Suprapubic skin (tissue), 4 donors: ENCODE measurements around the gene IRAK1.

Experiments
- POLR2A ChIP-seq, 2 donors: fragments of 450-650 bp; IDR thresholded peaks; one replicate each; pipeline ENCODE4 v1.6.1; 2017; ENCODE audit warnings: antibody characterized with exemption in 2 of 2, mild to moderate bottlenecking in 2 of 2, moderate library complexity in 2 of 2
- POLR2AphosphoS5 ChIP-seq, 3 donors: sonication (generic); formaldehyde crosslinking; IDR thresholded peaks; one replicate each; pipeline ENCODE4 v1.6.1; 2017; ENCODE audit warnings: antibody characterized with exemption in 3 of 3
- TF ChIP-seq, protein P1 (sequence below), 2 donors: fragments of 200-600 bp in 1 of 2; fragments of 450-650 bp in 1 of 2; sonication (generic) in 1 of 2; IDR thresholded peaks; one replicate each; pipeline ENCODE4 v1.5.1; 2016 to 2019; ENCODE audit warnings: antibody characterized with exemption in 2 of 2, mild to moderate bottlenecking in 1 of 2, moderate library complexity in 1 of 2

- TF ChIP-seq, protein P1, sequence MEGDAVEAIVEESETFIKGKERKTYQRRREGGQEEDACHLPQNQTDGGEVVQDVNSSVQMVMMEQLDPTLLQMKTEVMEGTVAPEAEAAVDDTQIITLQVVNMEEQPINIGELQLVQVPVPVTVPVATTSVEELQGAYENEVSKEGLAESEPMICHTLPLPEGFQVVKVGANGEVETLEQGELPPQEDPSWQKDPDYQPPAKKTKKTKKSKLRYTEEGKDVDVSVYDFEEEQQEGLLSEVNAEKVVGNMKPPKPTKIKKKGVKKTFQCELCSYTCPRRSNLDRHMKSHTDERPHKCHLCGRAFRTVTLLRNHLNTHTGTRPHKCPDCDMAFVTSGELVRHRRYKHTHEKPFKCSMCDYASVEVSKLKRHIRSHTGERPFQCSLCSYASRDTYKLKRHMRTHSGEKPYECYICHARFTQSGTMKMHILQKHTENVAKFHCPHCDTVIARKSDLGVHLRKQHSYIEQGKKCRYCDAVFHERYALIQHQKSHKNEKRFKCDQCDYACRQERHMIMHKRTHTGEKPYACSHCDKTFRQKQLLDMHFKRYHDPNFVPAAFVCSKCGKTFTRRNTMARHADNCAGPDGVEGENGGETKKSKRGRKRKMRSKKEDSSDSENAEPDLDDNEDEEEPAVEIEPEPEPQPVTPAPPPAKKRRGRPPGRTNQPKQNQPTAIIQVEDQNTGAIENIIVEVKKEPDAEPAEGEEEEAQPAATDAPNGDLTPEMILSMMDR (IDR thresholded peaks at IDR 0.05) = no peak
- TF ChIP-seq POLR2AphosphoS5 (IDR thresholded peaks at IDR 0.05) (no peak), POLR2A (IDR thresholded peaks at IDR 0.05) (no peak)
Observed at GRCh38 chrX:154061801-154062200, 42.1 kb upstream of the IRAK1 start.
